Activated T-cell treated with anti-CD3 and anti-CD28 coated beads, Interleukin-2, amount 50 U/mL, for 24 hours (primary cell): ENCODE measurements around the gene PUS7L.

Source experiments
- DNase-seq: peaks from one replicate; pipeline ENCODE4 v3.0.0-alpha.2; 2020
- H3K27ac Mint-ChIP-seq: 2 replicates; pipeline ENCODE4 v1.8.0; 2020; ENCODE audit warnings: mild to moderate bottlenecking, mixed read lengths
- H3K27me3 Mint-ChIP-seq: 2 replicates; pipeline ENCODE4 v1.8.0; 2020; ENCODE audit warnings: mixed read lengths
- H3K36me3 Mint-ChIP-seq: 2 replicates; pipeline ENCODE4 v1.8.0; 2020; ENCODE audit warnings: low read depth, mixed read lengths
- H3K4me1 Mint-ChIP-seq: 2 replicates; pipeline ENCODE4 v1.8.0; 2020; ENCODE audit warnings: low read depth, mixed read lengths
- H3K4me3 Mint-ChIP-seq: 2 replicates; pipeline ENCODE4 v1.8.0; 2020; ENCODE audit warnings: mild to moderate bottlenecking, moderate library complexity, mixed read lengths
- H3K9me3 Mint-ChIP-seq: 2 replicates; pipeline ENCODE4 v1.8.0; 2020; ENCODE audit warnings: mixed read lengths

The PUS7L gene

GRCh38 chr12:43758728-43759563, at the start of gene PUS7L, which contains the start of gene IRAK4:
TSS of gene PUS7L (minus strand) at chr12:43758790. CDS start at chr12:43755245, 3,545 bp downstream.
TSS of gene IRAK4 (plus strand) at chr12:43758951. CDS start at chr12:43768112, 9,161 bp downstream.
- Mint-ChIP-seq H3K36me3 (peaks cover 73% of the 10 kb centered on the region), H3K4me1 (peaks cover 70% of the 10 kb centered on the region), H3K27ac (peak within 1 kb of the TSS; percentile 99), H3K4me3 (peak within 1 kb of the TSS; percentile 95), H3K9me3 (no peaks in the 10 kb centered on the region), H3K27me3 (no peaks in the 10 kb centered on the region)
- peak; percentile 96 for DNase-seq

GRCh38 chr12:43807386-43807785, 48.8 kb upstream of the PUS7L start:
- H3K9me3 Mint-ChIP-seq, result no peaks in the 10 kb centered on the region

GRCh38 chr12:43806737-43807072, 48.1 kb upstream of the PUS7L start:
- Mint-ChIP-seq H3K4me3 (peak overlapping the region; percentile 99), H3K27me3 (no peaks in the 10 kb centered on the region), H3K9me3 (no peaks in the 10 kb centered on the region), H3K4me1 (peaks cover 38% of the 10 kb centered on the region), H3K36me3 (peaks cover 36% of the 10 kb centered on the region), H3K27ac (peak overlapping the region; percentile 100)
- no peak for DNase-seq

More at GRCh38 chr12:43807386-43807785, 48.8 kb upstream of the PUS7L start:
- DNase-seq, result no peak
- Mint-ChIP-seq H3K4me1 (peaks cover 40% of the 10 kb centered on the region), H3K4me3 (peak overlapping the region; percentile 99), H3K27ac (peak overlapping the region; percentile 100), H3K27me3 (no peaks in the 10 kb centered on the region), H3K36me3 (peaks cover 31% of the 10 kb centered on the region)

GRCh38 chr12:43805860-43806736, 47.5 kb upstream of the PUS7L start, which contains the start of gene TWF1:
TSS of gene TWF1 (minus strand) at chr12:43806317. CDS start at chr12:43806245, 72 bp downstream.
- peaks cover 35% of the 10 kb centered on the region for H3K4me1 Mint-ChIP-seq
- peak; percentile 95 for DNase-seq
- peaks cover 39% of the 10 kb centered on the region for H3K36me3 Mint-ChIP-seq
- H3K4me3 Mint-ChIP-seq, result peak within 1 kb of the TSS; percentile 99
- no peaks in the 10 kb centered on the region for H3K27me3 Mint-ChIP-seq
- no peaks in the 10 kb centered on the region for H3K9me3 Mint-ChIP-seq
- peak within 1 kb of the TSS; percentile 100 for H3K27ac Mint-ChIP-seq

- H3K9me3 Mint-ChIP-seq, result no peaks in the 10 kb centered on the region
- H3K27me3 Mint-ChIP-seq, result no peaks in the 10 kb centered on the region
- H3K4me1 Mint-ChIP-seq, result peaks cover 36% of the 10 kb centered on the region
- peaks cover 47% of the 10 kb centered on the region for H3K36me3 Mint-ChIP-seq
- peak overlapping the region; percentile 94 for H3K27ac Mint-ChIP-seq
- peak overlapping the region; percentile 99 for H3K4me3 Mint-ChIP-seq
- no peak for DNase-seq
Measured at GRCh38 chr12:43805149-43805859, 46.7 kb upstream of the PUS7L start.

DNA sequence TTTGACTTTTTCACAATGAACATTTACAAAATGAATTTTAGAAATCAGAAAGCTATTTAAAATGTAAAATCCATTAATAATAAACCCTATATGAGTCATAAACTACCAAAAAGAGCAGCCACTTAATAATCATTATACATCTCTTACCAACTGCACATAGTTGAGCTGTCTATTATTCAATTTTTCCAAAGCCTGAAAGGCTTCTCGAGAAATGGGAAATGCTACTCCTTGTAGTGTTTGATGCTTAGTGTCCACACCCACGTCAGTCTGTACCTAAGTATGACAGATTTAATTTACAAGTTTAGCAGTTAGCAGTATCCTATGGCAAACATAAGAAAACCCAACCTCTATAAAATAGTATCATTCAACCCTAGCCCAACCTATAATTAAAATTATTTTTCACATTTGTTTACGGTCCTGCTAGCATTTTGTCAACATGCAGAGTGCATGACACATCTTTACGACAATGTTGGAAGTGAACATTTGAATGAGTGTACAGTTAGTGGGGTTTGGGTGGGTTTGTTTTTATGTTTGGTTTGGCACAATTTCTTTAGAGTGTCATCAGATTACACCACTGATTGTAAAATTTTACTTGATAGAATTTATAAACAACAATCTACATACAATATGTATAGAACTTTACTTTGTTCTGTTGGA, 39.1 kb upstream of the PUS7L start:
- Mint-ChIP-seq H3K36me3 (peaks cover 79% of the 10 kb centered on the region), H3K9me3 (no peaks in the 10 kb centered on the region), H3K27ac (peak overlapping the region; percentile 57), H3K27me3 (no peaks in the 10 kb centered on the region), H3K4me1 (peaks cover 18% of the 10 kb centered on the region), H3K4me3 (no peak overlapping the region)
- no peak for DNase-seq

DNA sequence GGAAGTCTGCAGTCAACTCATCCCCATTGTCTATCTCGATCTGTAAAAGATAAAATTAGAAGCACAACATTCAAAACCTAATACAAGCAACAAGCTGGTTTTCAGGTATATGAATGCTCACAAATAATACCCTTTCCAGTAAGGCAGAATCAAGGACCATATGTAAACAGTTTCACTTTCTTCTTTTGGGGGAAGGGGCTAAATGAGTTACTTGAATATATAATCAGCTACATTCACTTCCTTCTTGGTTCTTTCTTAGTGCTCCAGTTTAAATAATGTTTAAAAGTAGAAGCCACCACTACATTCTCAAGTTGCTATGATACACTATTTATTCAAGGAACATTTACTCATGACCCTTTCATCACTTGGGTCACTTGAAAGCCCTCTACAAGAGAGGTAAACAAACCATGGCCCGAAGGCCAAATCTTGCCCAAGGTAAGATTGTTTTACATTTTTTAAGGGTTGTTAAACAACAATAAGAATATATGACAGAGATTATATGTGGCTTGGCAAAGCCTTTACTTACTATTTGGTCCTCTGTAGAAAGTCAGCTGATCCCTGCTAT, 37.2 kb upstream of the PUS7L start:
- DNase-seq, result no peak
- Mint-ChIP-seq H3K9me3 (no peaks in the 10 kb centered on the region), H3K27me3 (no peaks in the 10 kb centered on the region), H3K4me3 (no peak overlapping the region), H3K36me3 (peaks cover 71% of the 10 kb centered on the region), H3K27ac (peak overlapping the region; percentile 63), H3K4me1 (peaks cover 14% of the 10 kb centered on the region)

DNA sequence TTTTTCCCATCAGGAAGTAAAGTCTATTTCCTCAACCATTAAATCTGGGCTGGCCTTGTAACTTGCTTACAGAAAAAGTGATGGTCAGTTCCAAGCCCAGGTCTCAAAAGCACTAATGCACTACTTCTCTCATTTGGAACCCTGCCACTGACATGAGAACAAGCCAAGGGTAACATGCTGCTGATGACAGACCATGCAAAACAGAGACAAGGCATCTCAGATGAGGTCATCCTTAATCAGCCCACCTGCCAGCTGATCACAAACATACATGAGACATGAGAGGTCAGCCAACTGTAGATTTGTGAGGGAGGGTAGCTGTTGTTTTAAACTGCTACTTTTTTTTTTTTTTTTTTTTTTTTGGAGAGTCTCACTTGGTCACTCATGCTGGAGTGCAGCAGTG, 31.4 kb upstream of the PUS7L start:
- peaks cover 61% of the 10 kb centered on the region for H3K36me3 Mint-ChIP-seq
- no peaks in the 10 kb centered on the region for H3K27me3 Mint-ChIP-seq
- H3K4me3 Mint-ChIP-seq, result no peak overlapping the region
- peak overlapping the region; percentile 22 for H3K27ac Mint-ChIP-seq
- no peaks in the 10 kb centered on the region for H3K4me1 Mint-ChIP-seq
- DNase-seq, result no peak
- no peaks in the 10 kb centered on the region for H3K9me3 Mint-ChIP-seq

- Mint-ChIP-seq H3K4me1 (no peaks in the 10 kb centered on the region), H3K27ac (no peak overlapping the region), H3K4me3 (no peak overlapping the region), H3K27me3 (no peaks in the 10 kb centered on the region), H3K9me3 (no peaks in the 10 kb centered on the region), H3K36me3 (peaks cover 66% of the 10 kb centered on the region)
- DNase-seq, result no peak
Measured at GRCh38 chr12:43786899-43787693, 28.5 kb upstream of the PUS7L start.

- no peak for DNase-seq
- Mint-ChIP-seq H3K27ac (no peak overlapping the region), H3K4me1 (no peaks in the 10 kb centered on the region), H3K27me3 (no peaks in the 10 kb centered on the region), H3K4me3 (no peak overlapping the region), H3K36me3 (peaks cover 39% of the 10 kb centered on the region), H3K9me3 (no peaks in the 10 kb centered on the region)
Measured at GRCh38 chr12:43776498-43776897, 17.9 kb upstream of the PUS7L start.

- Mint-ChIP-seq H3K4me1 (peaks cover 48% of the 10 kb centered on the region), H3K9me3 (no peaks in the 10 kb centered on the region), H3K4me3 (no peak overlapping the region), H3K36me3 (peaks cover 16% of the 10 kb centered on the region), H3K27me3 (no peaks in the 10 kb centered on the region), H3K27ac (no peak overlapping the region)
- no peak for DNase-seq
Measured at GRCh38 chr12:43766291-43766690, 7.7 kb upstream of the PUS7L start.

DNA sequence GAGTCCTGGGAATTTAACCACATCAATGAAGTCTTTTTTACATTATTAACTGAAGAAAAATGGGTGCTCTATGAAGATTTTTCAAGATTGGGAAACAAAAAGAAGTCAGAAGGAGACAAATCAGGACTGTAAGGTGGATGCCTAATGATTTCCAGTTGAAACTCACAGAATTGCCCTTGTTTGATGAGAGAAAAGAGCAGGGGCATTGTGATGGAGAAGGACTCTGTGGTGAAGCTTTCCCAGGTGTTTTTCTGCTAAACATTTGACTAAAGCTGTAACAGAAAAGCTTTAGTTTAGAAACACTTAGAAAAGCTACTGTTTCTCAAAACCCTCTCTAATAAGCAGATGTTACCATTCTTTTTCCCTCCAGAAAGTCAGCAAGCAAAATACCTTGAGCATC, 5.9 kb upstream of the PUS7L start:
- H3K4me1 Mint-ChIP-seq, result peaks cover 51% of the 10 kb centered on the region
- no peak overlapping the region for H3K4me3 Mint-ChIP-seq
- no peak overlapping the region for H3K27ac Mint-ChIP-seq
- no peaks in the 10 kb centered on the region for H3K27me3 Mint-ChIP-seq
- H3K9me3 Mint-ChIP-seq, result no peaks in the 10 kb centered on the region
- DNase-seq, result no peak
- peaks cover 29% of the 10 kb centered on the region for H3K36me3 Mint-ChIP-seq

DNA sequence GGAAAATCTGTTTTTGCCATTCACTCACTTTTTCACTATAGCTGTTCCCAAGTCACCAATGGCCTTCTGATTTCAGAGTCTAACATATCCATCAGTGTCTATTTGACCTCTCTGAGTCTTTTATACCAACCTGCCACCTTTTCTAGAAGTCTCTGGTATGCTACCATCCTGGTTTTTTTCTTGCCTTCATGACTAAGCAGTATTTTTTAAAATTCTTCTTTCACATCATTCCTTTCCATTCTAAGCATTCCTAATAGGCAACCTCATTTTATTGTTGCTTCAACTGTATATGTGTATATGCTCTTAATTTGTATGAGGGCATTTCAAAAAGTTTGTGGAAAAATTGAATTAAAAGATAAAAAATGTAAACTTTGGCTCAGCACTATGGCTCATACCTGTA, 5.2 kb upstream of the PUS7L start:
- Mint-ChIP-seq H3K4me3 (no peak overlapping the region), H3K9me3 (no peaks in the 10 kb centered on the region), H3K27ac (no peak overlapping the region), H3K27me3 (no peaks in the 10 kb centered on the region), H3K4me1 (peaks cover 51% of the 10 kb centered on the region), H3K36me3 (peaks cover 36% of the 10 kb centered on the region)
- no peak for DNase-seq
